ENCODE measurements around the gene MDN1. TPM values are rescaled to one million over a fixed set of nuclear protein-coding genes. Genes with fewer than 3 reads are reported as not detected.

MDN1 gene
- total and polyA plus RNA-seq, 4 donors: 10.1 to 37.1 (median 22.8) TPM

GRCh38 chr6:89675949-89676748 lies 143.4 kb downstream of the MDN1 start:
- ATAC-seq (ENCODE audit: low FRiP score) (no peak), DNase-seq (no peak)
- no peak overlapping the region for H3K4me3 ChIP-seq (ENCODE audit: low read length in 2 of 2)
- H3K4me1 ChIP-seq (ENCODE audit: control insufficient read depth in 1 of 2, insufficient read depth in 2 of 2, low read length in 2 of 2): peaks cover 0 to 2% of the 10 kb centered on the region in 2 donors
- H3K27me3 ChIP-seq (ENCODE audit: control insufficient read depth in 1 of 2, insufficient read depth in 2 of 2, low read length in 1 of 2): no peaks in the 10 kb centered on the region
- peaks cover 0 to 10% of the 10 kb centered on the region in 2 donors for H3K36me3 ChIP-seq (ENCODE audit: control insufficient read depth in 1 of 2, insufficient read depth in 2 of 2, low read length in 1 of 2)
- intact Hi-C loops (cut with DNase I): no loop called here
- WGBS, 2 donors: 15 to 23% methylated on average over 7 of the region's 7 CpGs
- H3K27ac ChIP-seq (ENCODE audit: low read depth in 1 of 2, low read length in 2 of 2): no peak overlapping the region
- no peaks in the 10 kb centered on the region for H3K9me3 ChIP-seq (ENCODE audit: control insufficient read depth, low read length)

GRCh38 chr6:89670935-89671565 lies 148.5 kb downstream of the MDN1 start:
- DNase-seq (no peak), ATAC-seq (ENCODE audit: low FRiP score) (no peak)
- no peaks in the 10 kb centered on the region for H3K27me3 ChIP-seq (ENCODE audit: control insufficient read depth in 1 of 2, insufficient read depth in 2 of 2, low read length in 1 of 2)
- intact Hi-C loops (cut with DNase I): no loop called here
- 18 to 25% methylated on average over 7 of the region's 7 CpGs for WGBS, 2 donors
- peak overlapping the region; percentile 1 to 64 for H3K27ac ChIP-seq (ENCODE audit: low read depth in 1 of 2, low read length in 2 of 2)
- peaks cover 0 to 8% of the 10 kb centered on the region in 2 donors for H3K36me3 ChIP-seq (ENCODE audit: control insufficient read depth in 1 of 2, insufficient read depth in 2 of 2, low read length in 1 of 2)
- H3K9me3 ChIP-seq (ENCODE audit: control insufficient read depth, low read length): no peaks in the 10 kb centered on the region
- peaks cover 0 to 5% of the 10 kb centered on the region in 2 donors for H3K4me1 ChIP-seq (ENCODE audit: control insufficient read depth in 1 of 2, insufficient read depth in 2 of 2, low read length in 2 of 2)
- H3K4me3 ChIP-seq (ENCODE audit: low read length in 2 of 2): no peak overlapping the region

GRCh38 chr6:89669002-89669401 lies 150.6 kb downstream of the MDN1 start:
- no peaks in the 10 kb centered on the region for H3K27me3 ChIP-seq (ENCODE audit: control insufficient read depth in 1 of 2, insufficient read depth in 2 of 2, low read length in 1 of 2)
- intact Hi-C loops (cut with DNase I): no loop called here
- peak overlapping the region in 1 of 2 donors; percentile 32 for H3K27ac ChIP-seq (ENCODE audit: low read depth in 1 of 2, low read length in 2 of 2)
- WGBS, 2 donors: 6 to 8% methylated on average over 6 of the region's 6 CpGs
- H3K4me3 ChIP-seq (ENCODE audit: low read length in 2 of 2): no peak overlapping the region
- DNase-seq (no peak), ATAC-seq (ENCODE audit: low FRiP score) (no peak)
- H3K4me1 ChIP-seq (ENCODE audit: control insufficient read depth in 1 of 2, insufficient read depth in 2 of 2, low read length in 2 of 2): peaks cover 0 to 4% of the 10 kb centered on the region in 2 donors
- H3K36me3 ChIP-seq (ENCODE audit: control insufficient read depth in 1 of 2, insufficient read depth in 2 of 2, low read length in 1 of 2): peaks cover 0 to 4% of the 10 kb centered on the region in 2 donors
- no peaks in the 10 kb centered on the region for H3K9me3 ChIP-seq (ENCODE audit: control insufficient read depth, low read length)

- Histone ChIP-seq H3K9me3 (ENCODE audit: control insufficient read depth, low read length) (no peaks in the 10 kb centered on the region), H3K4me3 (ENCODE audit: low read length in 2 of 2) (no peak overlapping the region), H3K36me3 (ENCODE audit: control insufficient read depth in 1 of 2, insufficient read depth in 2 of 2, low read length in 1 of 2) (peaks cover 0 to 3% of the 10 kb centered on the region in 2 donors), H3K27ac (ENCODE audit: low read depth in 1 of 2, low read length in 2 of 2) (no peak overlapping the region), H3K27me3 (ENCODE audit: control insufficient read depth in 1 of 2, insufficient read depth in 2 of 2, low read length in 1 of 2) (no peaks in the 10 kb centered on the region), H3K4me1 (ENCODE audit: control insufficient read depth in 1 of 2, insufficient read depth in 2 of 2, low read length in 2 of 2) (peaks cover 0 to 4% of the 10 kb centered on the region in 2 donors)
- DNase-seq: no peak
- WGBS, 2 donors: 48 to 57% methylated on average over 5 of the region's 5 CpGs
- no peak for ATAC-seq (ENCODE audit: low FRiP score)
- intact Hi-C loops (cut with DNase I): no loop called here
Measured at GRCh38 chr6:89667872-89668556, 151.6 kb downstream of the MDN1 start.

GRCh38 chr6:89662659-89663223 lies 156.9 kb downstream of the MDN1 start:
- peaks cover 10 to 11% of the 10 kb centered on the region in 2 donors for H3K36me3 ChIP-seq (ENCODE audit: control insufficient read depth in 1 of 2, insufficient read depth in 2 of 2, low read length in 1 of 2)
- no peaks in the 10 kb centered on the region for H3K27me3 ChIP-seq (ENCODE audit: control insufficient read depth in 1 of 2, insufficient read depth in 2 of 2, low read length in 1 of 2)
- DNase-seq (no peak), ATAC-seq (ENCODE audit: low FRiP score) (no peak)
- no peaks in the 10 kb centered on the region for H3K4me1 ChIP-seq (ENCODE audit: control insufficient read depth in 1 of 2, insufficient read depth in 2 of 2, low read length in 2 of 2)
- H3K27ac ChIP-seq (ENCODE audit: low read depth in 1 of 2, low read length in 2 of 2): no peak overlapping the region
- WGBS, 2 donors: 89 to 97% methylated on average over 4 of the region's 4 CpGs
- H3K4me3 ChIP-seq (ENCODE audit: low read length in 2 of 2): no peak overlapping the region
- H3K9me3 ChIP-seq (ENCODE audit: control insufficient read depth, low read length): no peaks in the 10 kb centered on the region
- intact Hi-C loops (cut with DNase I): no loop called here

GRCh38 chr6:89661559-89661958 lies 158.0 kb downstream of the MDN1 start:
- intact Hi-C loops (cut with DNase I): no loop called here
- peaks cover 11 to 12% of the 10 kb centered on the region in 2 donors for H3K36me3 ChIP-seq (ENCODE audit: control insufficient read depth in 1 of 2, insufficient read depth in 2 of 2, low read length in 1 of 2)
- ATAC-seq (ENCODE audit: low FRiP score): no peak

GRCh38 chr6:89660981-89661380 lies 158.6 kb downstream of the MDN1 start:
- intact Hi-C loops (cut with DNase I): no loop called here

More at GRCh38 chr6:89661559-89661958, 158.0 kb downstream of the MDN1 start:
- Histone ChIP-seq H3K4me3 (ENCODE audit: low read length in 2 of 2) (no peak overlapping the region), H3K9me3 (ENCODE audit: control insufficient read depth, low read length) (no peaks in the 10 kb centered on the region), H3K4me1 (ENCODE audit: control insufficient read depth in 1 of 2, insufficient read depth in 2 of 2, low read length in 2 of 2) (no peaks in the 10 kb centered on the region), H3K27ac (ENCODE audit: low read depth in 1 of 2, low read length in 2 of 2) (no peak overlapping the region), H3K27me3 (ENCODE audit: control insufficient read depth in 1 of 2, insufficient read depth in 2 of 2, low read length in 1 of 2) (no peaks in the 10 kb centered on the region)
- WGBS, 2 donors: 36 to 54% methylated on average over 1 of the region's 1 CpG
- no peak for DNase-seq

GRCh38 chr6:89657445-89658158 lies 162.0 kb downstream of the MDN1 start:
- H3K27ac ChIP-seq (ENCODE audit: low read depth in 1 of 2, low read length in 2 of 2): no peak overlapping the region
- peaks cover 14 to 19% of the 10 kb centered on the region in 2 donors for H3K36me3 ChIP-seq (ENCODE audit: control insufficient read depth in 1 of 2, insufficient read depth in 2 of 2, low read length in 1 of 2)
- no peak overlapping the region for H3K4me3 ChIP-seq (ENCODE audit: low read length in 2 of 2)
- H3K9me3 ChIP-seq (ENCODE audit: control insufficient read depth, low read length): no peaks in the 10 kb centered on the region
- ATAC-seq (ENCODE audit: low FRiP score): no peak
- intact Hi-C loops (cut with DNase I): no loop called here
- DNase-seq: no peak
- no peaks in the 10 kb centered on the region for H3K27me3 ChIP-seq (ENCODE audit: control insufficient read depth in 1 of 2, insufficient read depth in 2 of 2, low read length in 1 of 2)
- no peaks in the 10 kb centered on the region for H3K4me1 ChIP-seq (ENCODE audit: control insufficient read depth in 1 of 2, insufficient read depth in 2 of 2, low read length in 2 of 2)
- 88 to 90% methylated on average over 13 of the region's 13 CpGs for WGBS, 2 donors

More at GRCh38 chr6:89660981-89661380, 158.6 kb downstream of the MDN1 start:
- no peaks in the 10 kb centered on the region for H3K27me3 ChIP-seq (ENCODE audit: control insufficient read depth in 1 of 2, insufficient read depth in 2 of 2, low read length in 1 of 2)
- ATAC-seq (ENCODE audit: low FRiP score) (no peak), DNase-seq (no peak)
- peaks cover 11 to 12% of the 10 kb centered on the region in 2 donors for H3K36me3 ChIP-seq (ENCODE audit: control insufficient read depth in 1 of 2, insufficient read depth in 2 of 2, low read length in 1 of 2)
- no peaks in the 10 kb centered on the region for H3K9me3 ChIP-seq (ENCODE audit: control insufficient read depth, low read length)
- no peak overlapping the region for H3K4me3 ChIP-seq (ENCODE audit: low read length in 2 of 2)
- no peak overlapping the region for H3K27ac ChIP-seq (ENCODE audit: low read depth in 1 of 2, low read length in 2 of 2)
- WGBS, 2 donors: 86 to 91% methylated on average over 4 of the region's 4 CpGs
- H3K4me1 ChIP-seq (ENCODE audit: control insufficient read depth in 1 of 2, insufficient read depth in 2 of 2, low read length in 2 of 2): no peaks in the 10 kb centered on the region

Measured in aorta (tissue), 5 donors.